ENCODE measurements around the gene LITAFD.

Gene LITAFD

GRCh38 chr16:8886593-8887430, 4.7 kb downstream of the LITAFD start:
- no peak for TF ChIP-seq CTCF (IDR thresholded peaks at IDR 0.05)

GRCh38 chr16:8887431-8887765, 5.2 kb downstream of the LITAFD start:
- no peak for TF ChIP-seq CTCF (IDR thresholded peaks at IDR 0.05)

GRCh38 chr16:8887952-8888560, 5.9 kb downstream of the LITAFD start:
- no peak for TF ChIP-seq CTCF (IDR thresholded peaks at IDR 0.05)

- no peak for TF ChIP-seq CTCF (IDR thresholded peaks at IDR 0.05)
These were observed 7.1 kb downstream of the LITAFD start for GRCh38 chr16:8888951-8889892.

GRCh38 chr16:8889893-8890548, 7.9 kb downstream of the LITAFD start:
- TF ChIP-seq CTCF (IDR thresholded peaks at IDR 0.05) = no peak

GRCh38 chr16:8890549-8890921, 8.4 kb downstream of the LITAFD start:
- TF ChIP-seq CTCF (IDR thresholded peaks at IDR 0.05) = no peak

- no peak for TF ChIP-seq CTCF (IDR thresholded peaks at IDR 0.05)
These were observed 10.0 kb downstream of the LITAFD start for GRCh38 chr16:8892101-8892575.
